Measurements from ENCODE around the gene PDF.

The PDF gene

DNA sequence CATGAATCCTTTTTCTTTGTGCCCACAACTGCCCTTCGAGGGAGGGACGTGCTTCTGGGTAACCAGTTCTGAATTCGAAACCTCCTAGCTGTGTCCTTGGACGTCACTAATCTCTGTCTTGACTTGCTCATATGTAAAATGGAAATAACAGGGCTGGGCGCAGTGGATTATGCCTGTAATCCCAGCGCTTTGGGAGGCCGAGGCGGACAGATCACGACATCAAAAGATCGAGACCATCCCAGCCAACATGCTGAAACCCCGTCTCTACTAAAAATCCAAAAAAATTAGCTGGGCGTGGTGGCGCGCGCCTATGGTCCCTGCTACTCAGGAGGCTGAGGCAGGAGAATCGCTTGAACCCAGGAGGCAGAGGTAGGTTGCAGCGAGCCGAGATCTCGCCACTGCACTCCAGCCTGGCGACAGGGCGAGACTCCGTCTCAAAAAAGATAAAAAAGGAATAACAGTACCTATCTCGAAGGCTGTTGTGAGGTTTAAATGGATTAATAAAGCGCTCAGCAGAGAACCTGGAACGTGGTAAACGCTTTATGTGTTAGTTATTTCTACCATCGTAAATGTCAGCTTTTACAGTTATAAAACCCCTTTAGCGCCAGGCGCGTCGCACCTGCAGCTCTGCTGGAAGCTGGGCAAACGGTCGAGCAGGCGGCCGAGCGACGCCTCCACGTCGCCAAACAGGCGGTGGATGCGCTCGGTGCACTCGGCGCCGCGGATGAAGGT, 8.3 kb upstream of the PDF start:
- DNase-seq, result no peak

DNA sequence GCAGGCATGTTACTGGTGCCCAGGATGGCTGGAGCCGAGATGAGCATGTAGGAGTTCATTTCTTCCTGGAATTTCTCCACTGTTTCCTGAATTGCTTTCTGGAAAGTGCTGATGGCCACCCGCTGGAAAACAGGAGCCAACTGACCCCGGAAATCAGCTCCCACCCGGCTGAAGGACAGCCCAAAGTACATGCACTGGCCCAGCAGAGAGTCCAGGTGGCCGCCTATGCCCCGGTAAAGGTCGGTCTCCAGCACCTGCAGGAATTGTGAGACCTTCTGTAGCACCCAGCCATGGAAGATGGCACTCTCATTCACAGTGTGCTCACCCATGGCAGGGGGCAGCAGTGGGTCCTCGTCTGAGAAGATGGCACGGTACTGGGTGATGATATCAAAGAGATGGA, 4.3 kb upstream of the PDF start:
- DNase-seq, result no peak

DNA sequence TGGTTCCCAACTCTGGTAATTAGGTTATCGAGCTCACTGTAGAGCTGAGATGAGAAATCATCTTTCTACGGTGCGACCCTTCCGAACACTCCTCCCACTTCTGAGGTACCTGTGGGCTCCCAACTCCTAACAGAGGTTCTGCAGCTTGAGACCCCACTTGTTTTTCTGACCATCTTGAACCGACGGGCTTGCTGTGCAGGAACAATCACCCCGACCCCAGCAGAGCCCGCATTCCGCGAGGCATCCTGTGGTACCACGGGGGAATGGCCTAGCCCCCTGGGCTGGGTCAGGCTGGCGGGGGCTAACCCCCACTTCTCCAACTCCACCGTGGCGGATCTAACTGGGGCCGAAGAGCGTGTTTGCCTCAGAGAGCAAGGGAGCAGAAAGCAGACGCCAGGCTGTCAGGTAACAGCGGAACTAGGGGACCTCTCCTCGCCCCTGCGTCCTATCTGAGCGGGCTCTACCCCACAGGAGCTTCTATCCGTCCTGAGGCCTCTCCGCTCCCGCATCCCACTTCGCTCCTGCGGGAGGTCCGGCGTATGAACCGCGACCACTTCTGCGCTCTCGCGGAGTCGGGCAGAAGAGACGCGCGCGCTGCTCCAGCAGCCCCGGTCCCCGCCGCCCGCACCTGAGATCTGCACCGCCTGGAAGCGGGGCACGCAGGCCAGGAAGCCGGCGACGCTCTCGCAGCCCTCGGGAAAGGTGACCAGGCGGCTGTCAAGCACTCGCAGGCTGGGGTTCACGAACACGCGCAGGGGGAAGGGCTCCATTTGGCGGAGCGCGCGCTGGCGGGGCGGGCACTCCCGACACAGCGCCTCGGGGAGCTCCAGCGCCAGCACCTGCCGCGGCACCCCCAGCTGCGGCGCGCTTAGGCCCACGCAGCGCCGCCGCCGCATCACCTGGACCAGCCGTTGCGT, 761 bp downstream of the PDF start:
- peak; percentile 50 for DNase-seq

DNA sequence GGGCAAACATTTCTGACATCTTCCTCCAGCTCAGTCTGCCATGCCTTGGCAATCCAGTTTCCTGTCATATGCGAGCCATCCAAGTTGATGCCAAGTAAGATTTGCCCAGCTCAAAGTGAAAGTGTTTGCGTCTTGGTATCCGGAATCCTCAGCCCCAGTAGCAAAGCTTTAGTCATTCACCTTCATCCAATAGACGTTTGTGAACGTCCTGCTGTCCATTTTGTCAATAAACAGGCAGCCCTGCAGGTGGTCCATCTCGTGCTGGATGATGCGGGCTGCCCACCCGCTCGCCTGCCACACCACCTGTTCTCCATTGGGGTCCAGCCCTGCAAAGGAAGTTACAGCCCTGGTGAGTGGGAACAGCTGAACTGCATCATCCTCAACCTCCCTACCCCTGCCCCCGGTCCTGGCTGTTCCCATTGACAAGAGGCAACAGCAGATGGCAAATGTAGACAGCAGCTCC, 1.5 kb downstream of the PDF start:
- DNase-seq, result peak; percentile 73

DNA sequence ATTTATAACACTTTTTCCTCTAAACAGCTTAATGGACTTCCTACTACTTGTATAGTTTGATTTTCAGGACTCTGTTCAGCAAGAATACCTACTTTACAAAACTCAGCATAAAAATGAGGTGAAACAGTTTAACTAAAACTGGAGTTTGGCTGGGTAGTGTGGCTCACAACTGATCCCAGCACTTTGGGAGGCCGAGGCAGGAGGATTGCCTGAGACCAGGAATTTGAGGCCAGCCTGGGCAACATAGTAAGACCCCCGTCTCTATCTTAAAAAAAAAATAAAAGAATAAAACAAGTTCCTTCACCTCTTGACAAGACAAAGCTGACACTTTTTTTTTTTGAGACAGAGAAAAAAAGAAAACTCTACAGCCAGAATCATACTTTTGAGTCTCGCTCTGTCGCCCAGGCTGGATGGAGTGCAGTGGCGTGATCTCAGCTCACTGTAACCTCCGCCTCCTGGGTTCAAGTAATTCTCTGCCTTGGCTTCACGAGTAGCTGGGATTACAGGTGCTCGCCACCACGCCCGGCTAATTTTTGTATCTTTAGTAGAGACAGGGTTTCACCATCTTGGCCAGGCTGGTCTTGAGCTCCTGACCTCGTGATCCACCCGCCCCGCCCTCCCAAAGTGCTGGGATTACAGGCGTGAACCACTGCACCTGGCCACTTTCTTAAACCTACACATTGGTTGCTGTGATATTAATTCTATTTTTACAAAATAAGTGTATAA, 2.6 kb downstream of the PDF start:
- DNase-seq, result no peak

DNA sequence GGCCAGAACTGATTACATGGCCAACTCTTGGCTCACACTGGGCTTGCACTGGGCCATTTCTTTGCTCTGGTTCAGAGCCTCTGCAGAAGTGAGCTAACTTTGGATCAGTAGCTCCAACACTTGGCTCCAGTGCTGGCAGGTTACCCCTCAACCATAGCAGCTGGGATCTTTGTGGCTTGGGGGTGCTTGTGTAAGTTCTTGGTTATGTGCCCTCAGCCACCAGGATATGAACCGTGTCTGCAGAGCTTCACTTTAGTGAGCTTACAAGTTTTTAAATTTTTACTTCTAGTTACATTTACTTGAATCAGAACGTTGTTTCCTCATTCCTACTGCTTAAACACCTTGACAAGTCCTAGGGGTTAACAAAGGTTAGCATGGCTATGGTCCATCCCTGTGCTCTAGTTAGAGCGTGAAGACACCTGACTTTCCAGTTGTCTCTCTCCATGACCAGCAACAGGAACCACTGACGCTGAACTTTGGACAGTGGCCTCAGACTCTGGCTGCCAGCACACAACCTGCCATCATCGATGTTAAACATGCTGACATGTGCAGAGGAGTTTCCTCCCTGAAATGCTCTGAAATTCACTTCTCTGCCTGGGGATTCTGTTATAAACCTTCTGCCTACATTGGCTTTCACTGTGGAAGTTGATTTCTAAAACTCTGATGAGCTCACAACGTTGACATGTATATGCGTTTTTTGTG, 4.1 kb downstream of the PDF start:
- no peak for DNase-seq

DNA sequence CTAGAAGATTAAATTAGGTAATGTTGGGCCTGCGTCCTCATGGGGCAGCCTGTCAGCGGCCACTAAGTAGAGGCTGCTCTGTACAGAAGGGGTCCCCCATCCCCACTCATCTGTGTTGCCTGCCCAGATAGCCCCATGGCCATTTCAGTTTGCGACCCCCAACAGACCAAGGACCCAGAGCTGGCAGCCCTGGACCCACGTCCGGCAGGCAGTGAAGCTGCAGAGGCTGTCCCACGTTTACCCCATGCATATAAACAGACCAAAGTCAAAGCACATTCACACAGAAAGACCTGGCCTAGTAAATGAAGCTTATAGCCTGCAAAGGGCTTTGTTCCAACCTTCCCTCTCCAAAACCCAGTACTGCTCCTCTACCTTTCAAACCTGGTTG, 4.6 kb downstream of the PDF start:
- no peak for DNase-seq

DNA sequence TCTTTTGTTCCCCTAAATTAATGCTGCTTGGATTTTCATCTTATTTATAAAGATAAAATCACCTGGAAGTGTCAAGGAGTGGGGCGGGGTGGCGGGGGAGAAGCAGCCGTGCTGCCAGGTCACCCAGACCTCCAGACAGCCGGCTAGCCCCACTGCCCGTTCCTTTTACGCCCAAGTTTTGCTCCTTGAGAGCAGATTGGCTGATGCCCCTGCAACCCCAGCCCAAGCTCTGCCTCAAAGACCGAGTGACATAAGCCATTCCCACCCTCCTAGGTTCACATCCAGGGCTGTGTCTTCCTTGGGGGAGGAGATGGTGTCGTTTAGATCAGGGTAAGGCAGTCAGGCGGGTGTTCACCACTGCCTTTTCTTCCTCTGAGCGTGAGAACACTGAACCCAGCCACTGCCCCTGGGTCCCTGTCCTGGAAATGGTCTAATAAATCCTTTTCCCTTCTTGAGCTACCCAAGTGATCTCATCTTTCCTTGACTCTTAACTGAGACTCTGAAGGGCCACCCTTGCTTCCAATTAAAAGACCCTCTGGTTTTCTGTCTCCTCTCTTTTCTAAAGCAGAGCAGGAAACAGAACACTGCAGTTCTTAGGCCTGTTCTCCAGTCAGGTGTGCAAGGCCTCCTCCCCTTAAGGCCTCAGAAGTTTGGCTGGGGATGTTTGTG, 5.7 kb downstream of the PDF start:
- DNase-seq, result no peak

DNA sequence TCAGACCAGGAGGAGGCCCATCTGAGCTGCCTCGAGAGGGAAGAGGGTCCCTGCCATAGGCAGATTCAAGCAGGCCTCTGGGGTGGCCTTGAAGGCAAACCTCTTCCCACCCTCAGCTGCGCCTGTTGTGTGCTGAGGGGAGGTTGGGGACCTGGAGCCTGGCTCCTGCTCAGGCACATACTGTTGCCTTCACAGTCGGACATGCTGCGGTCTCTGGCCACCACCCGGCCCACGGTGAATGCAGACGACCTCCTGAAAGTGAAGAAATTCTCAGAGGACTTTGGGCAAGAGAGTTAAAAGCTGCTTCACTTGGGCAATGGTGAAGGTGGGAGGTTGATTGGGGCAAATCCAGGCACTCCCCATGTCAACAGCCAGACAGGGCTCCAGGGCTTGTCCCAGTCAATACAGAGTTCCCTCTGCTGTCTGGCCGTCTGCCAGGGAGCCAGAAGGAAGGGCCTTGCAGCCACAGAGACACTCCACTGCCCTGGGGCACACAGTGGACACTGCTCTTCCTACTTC, 6.3 kb downstream of the PDF start:
- DNase-seq, result no peak

DNA sequence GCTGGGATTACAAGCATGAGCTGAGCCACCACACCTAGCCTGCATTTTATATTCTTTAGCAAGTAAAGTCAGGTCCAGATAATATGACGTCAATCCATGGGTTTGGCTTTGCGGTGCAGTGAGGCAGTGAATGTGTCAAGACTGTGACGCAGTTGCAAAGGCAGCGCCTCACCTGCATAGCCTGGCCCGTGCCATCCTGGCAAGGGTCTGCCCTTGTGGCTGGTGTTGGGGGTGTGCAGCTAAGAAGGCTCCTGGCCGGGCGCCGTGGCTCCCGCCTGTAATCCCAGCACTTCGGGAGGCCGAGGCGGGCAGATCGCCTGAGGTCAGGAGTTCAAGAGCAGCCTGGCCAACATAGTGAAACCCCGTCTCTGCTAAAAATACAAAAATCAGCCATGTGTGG, 7.0 kb downstream of the PDF start:
- no peak for DNase-seq

DNA sequence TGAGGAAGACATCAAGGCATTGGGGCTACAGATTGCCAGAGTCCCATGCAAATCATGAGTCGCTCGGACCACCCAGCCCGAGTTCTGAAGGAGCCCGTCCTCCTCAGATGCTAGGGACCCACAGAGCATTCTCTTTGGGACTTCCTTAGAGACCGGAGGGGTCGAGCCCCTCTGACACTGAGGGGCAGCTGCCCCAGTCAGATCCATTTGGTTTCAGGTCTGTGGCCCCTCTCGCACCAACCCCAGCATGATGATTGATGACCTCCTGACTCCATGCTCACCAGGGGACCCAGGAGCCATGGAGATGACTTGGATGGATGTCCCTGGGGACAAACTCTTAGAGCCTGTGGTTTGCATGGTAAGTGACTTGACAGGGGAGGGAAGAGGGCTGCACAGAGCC, 8.0 kb downstream of the PDF start:
- no peak for DNase-seq

DNA sequence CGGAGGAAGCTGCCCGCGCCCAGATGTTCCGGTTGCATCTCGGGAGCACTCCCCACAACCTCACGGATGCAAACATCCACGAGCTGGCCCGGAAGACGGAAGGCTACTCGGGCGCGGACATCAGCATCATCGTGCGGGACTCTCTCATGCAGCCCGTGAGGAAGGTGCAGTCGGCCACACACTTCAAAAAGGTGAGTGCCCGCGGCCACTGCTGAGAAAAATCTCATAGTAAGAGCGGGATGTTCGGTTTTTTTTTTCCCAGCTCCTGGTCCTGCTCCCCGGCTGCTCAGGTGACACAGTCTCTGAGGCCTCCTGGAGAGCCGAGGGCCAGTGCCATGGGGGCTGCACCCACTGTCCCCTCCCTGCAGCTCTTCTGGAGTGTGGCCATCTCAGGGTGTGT, 9.3 kb downstream of the PDF start:
- no peak for DNase-seq

DNA sequence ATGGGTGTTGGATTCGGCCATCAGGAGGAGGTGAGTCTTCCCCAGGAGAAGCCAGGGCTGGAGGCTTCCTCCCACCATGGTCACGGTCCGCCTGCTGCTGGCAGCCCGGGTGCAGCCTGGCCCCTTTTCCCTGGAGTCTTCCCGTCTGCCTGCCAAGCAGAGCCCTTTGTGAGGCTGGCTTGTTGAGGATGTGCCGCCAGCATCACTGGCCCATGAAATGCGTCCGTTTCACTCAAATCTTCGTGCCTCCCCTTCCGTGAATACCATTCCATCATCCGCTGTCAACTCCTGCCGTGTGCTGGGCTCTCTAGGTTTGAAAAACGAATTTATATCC, 9.7 kb downstream of the PDF start:
- DNase-seq, result no peak

DNA sequence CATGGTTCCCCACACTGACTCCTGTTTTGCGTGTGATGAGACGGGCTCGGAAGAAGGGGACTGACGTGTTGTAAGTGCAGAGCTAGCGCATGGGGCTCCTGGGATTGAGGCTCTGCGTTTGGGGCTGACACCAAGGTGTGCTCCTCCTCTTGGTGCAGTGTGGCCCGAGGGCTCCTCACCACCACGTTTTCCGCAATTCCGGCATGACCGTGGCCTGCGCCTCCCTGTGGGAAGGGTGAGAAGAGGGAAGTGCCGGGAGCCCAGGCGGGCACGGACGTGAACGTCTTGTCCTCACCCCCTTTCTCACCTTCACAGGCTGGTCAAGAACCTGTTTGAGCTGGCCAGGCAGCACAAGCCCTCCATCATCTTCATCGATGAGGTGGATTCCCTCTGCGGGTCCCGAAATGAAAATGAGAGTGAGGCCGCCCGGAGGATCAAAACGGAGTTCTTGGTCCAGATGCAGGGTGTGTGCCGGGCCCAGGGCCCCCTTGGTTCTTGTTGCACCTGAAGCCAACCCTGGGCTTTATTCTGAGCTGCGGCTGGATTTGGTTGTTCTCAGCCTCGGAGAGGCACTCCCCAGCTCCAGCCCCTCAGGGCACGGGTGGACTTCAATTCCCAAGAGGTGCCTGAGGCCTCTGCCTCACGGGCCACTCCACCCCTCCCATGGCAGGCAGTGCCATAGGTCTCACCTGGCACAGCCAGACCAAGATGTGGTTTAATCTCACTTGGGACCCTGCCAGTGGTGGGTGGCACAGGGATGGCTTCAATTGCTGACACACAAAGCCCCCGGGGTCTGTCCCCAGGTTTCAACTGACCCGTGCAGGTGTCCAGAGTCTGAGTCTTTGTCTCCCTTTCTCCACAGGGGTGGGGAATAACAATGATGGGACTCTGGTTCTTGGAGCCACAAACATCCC, 10.3 kb downstream of the PDF start:
- DNase-seq, result no peak

DNA sequence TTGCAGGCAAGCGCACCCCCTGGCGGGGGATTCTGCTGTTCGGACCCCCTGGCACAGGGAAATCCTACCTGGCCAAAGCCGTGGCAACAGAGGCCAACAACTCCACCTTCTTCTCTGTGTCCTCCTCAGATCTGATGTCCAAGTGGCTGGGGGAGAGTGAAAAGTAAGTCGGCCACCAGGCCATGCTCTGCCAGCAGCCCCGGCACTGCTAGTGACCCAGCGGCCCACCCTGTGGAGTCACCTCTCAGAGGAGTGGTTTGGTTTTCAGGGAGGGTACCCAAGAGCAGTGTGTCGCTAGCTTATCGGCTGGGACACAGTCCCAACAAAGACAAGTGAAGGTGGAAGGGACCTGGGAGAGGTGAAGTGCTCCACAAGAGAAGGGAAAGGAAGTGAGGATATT, 11.0 kb downstream of the PDF start:
- no peak for DNase-seq

DNA sequence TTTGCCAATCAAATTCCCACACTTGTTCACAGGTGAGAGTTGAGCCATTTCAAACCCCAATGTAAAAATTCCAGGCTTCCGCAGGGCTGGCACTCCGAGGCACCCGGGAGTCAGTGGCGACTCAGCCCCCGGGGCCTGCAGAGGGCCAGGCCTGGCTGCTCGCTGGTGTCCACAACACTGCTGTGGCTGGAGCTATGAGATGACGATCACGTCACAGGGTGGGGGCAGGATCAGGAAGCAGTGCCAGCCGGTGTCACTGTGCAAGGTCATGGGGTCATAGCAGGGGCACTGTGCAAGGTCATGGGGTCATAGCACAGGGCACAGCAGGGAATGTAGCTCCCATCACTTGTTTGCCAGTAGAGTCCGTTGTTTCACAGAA, 11.5 kb downstream of the PDF start:
- DNase-seq, result no peak

DNA sequence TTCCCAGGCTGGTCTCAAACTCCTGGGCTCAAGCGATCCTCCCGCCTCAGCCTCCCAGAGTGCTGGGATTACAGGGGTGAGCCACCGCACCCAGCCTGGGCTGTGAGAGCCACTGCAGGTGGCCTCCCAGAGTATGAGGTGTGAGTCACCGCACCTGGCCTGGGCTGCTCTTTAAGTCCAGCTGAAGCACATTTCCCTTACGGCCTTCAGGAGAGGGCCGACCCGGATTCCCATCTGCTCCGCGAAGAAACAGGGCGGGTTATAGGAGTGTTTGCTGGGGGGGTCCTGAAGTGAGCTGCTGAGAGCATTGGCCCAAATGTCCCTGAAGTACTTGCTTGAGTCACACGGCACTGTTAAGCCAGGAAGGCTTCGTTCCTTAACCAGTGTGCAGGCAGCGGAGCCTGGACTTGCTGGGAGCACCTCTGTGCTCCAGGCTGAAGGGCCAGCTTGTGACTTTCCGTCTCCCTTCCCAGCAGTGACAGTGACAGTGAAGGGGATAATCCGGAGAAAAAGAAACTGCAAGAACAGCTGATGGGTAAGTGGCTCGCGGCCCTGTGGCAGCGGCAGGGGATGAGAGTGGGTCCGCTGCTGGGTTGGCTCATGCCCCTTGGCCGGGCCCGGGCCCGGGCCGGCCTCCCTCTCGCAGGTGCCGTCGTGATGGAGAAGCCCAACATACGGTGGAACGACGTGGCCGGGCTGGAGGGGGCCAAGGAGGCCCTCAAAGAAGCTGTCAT, 12.0 kb downstream of the PDF start:
- no peak for DNase-seq

DNA sequence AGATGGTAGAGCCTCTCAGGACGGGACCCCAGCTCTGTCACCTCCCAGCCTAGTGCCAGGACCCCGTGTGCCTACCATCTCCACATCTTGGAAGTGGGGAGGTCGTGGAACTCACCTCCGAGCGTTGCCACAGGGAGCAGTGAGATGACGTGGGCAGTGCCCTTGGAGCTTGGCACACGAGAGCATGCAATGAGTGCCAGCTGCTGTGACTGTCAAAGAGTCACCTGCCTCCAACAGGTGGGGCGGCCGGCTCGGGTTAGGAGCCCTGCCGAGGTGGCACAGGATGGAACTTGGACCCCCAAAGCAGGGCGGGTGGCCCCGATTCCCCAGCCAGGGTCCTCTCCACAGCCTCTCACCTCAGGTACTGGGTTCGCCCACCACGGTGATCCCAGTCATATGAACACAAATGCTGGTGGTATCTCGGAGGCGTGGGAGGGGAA, 13.8 kb downstream of the PDF start:
- no peak for DNase-seq

DNA sequence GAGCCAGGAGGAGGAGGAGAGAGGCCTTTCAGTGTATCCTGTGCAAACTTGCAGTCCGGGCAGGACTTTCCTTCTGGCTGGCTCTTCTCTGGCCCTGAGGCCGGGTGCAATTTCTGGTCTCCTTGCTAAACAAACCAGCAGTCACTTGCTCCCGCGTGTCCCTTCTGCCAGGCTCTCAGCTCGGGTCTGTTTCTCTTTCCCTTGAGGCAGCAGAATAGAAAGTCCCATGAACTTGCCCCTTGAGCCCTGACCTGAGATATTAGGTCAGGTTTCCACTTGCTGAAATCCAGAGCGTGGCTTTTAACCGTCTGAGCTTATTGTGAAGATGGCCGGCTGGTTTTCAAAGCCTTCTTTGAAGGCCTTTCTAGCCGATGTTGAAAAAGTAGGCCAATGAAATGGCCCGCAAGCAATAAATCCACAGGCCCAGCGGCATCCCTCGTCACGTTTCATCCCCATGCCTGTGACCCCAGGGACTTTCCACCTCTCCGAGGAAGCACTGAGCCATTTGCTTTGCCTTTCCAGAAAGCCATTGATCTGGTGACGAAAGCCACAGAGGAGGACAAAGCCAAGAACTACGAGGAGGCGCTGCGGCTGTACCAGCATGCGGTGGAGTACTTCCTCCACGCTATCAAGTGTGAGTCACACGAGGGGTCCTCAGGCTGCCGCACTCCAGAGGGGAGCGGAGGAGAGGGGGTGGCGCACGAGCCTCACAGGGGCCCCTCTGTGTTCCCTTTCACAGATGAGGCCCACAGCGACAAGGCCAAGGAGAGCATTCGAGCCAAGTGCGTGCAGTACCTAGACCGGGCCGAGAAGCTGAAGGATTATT, 14.7 kb downstream of the PDF start:
- no peak for DNase-seq

DNA sequence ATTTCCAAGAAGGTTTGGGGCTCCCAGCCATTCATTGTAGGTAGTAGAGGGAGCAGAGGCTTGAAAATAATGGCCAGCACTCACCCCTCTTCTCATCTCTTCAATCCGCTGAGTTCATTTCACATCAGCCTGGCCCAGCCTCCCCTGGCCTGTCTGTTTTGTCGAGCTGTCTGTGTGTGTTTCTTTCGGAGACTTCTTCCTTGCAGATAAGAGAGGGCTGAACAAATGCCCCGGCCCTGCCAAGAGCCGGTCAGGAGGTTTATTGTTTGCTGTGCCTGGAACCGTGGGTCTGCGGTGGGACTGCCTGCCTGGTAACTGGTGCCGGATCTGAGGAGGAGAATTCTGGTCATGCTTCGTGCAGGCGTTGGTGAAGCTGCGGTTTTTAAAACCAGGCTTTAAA, 15.9 kb downstream of the PDF start:
- DNase-seq, result no peak

All from activated CD4-positive, alpha-beta T cell treated with anti-CD3 and anti-CD28 coated beads, Interleukin-10, Interleukin-2, amounts not matched to agents 100 ng/mL and 50 ng/mL, durations not matched to agents 16 hours and 8 hours (primary cell).